ENCODE measurements around the gene RALY.

DNA sequence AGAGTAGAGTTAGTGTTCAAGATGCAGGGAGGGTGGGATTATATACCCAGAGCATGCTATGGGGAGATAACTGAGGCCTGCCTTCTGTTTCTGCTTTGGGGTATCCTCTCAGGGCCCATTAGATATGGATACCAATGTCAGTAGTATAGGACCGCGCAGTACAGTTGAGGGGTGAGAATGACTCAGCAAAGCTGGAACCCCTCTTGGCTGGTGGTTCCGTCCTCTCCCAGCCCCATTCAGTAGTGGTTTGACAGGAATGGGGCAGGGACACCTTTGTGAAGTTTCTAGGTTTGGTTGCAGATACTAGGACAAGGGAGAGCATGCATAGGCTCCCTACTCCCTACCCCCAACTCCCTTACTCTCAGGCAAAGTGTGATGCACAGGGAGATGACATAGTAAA is 70.6 kb downstream of the RALY start:
- no peak for TF ChIP-seq POLR2AphosphoS5 (IDR thresholded peaks at IDR 0.05)
- TF ChIP-seq EP300 (IDR thresholded peaks at IDR 0.05), result no peak
- TF ChIP-seq, protein P1, sequence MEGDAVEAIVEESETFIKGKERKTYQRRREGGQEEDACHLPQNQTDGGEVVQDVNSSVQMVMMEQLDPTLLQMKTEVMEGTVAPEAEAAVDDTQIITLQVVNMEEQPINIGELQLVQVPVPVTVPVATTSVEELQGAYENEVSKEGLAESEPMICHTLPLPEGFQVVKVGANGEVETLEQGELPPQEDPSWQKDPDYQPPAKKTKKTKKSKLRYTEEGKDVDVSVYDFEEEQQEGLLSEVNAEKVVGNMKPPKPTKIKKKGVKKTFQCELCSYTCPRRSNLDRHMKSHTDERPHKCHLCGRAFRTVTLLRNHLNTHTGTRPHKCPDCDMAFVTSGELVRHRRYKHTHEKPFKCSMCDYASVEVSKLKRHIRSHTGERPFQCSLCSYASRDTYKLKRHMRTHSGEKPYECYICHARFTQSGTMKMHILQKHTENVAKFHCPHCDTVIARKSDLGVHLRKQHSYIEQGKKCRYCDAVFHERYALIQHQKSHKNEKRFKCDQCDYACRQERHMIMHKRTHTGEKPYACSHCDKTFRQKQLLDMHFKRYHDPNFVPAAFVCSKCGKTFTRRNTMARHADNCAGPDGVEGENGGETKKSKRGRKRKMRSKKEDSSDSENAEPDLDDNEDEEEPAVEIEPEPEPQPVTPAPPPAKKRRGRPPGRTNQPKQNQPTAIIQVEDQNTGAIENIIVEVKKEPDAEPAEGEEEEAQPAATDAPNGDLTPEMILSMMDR (IDR thresholded peaks at IDR 0.05), result no peak
- no peak for TF ChIP-seq POLR2A (IDR thresholded peaks at IDR 0.05)

Data from suprapubic skin (tissue), 4 donors.